Motor neuron (in vitro differentiated cells): ENCODE results near the gene CFB. TPM values are rescaled to one million over a fixed set of nuclear protein-coding genes. Genes with fewer than 3 reads are reported as not detected.
"Not testable (repeated sequence)": the region's sequence is repeated elsewhere in the genome, so short reads cannot be mapped to it uniquely, and the experiment has no call there.

Experiments
- ATAC-seq, 8 experiments: fragments of 200-7000 bp; cut with Tn5 transposase; replicated peaks in 6 of 8; 2 replicates each; pipeline ENCODE4 v1.8.0; 2021; ENCODE audit warnings: mild to moderate bottlenecking in 8 of 8, moderate library complexity in 8 of 8
- H3K27ac ChIP-seq, 2 donors: fragments of 250-450 bp; sonication (Bioruptor Pico); 2 replicates each; pipeline ENCODE4 v1.9.0; 2021; ENCODE audit warnings: antibody characterized with exemption in 2 of 2, mild to moderate bottlenecking in 2 of 2, moderate library complexity in 1 of 2
- H3K4me1 ChIP-seq, 2 donors: fragments of 250-450 bp; sonication (Bioruptor Pico); replicated peaks in 1 of 2; 2 replicates each; pipeline ENCODE4 v1.6.1; 2021; ENCODE audit warnings: antibody characterized with exemption in 2 of 2, mild to moderate bottlenecking in 2 of 2, moderate library complexity in 1 of 2
- H3K4me3 ChIP-seq, 5 donors: fragments of 250-450 bp; sonication (Bioruptor Pico); 2 replicates each; pipeline ENCODE4 v1.9.0; 2021; ENCODE audit warnings: antibody characterized with exemption in 5 of 5, mild to moderate bottlenecking in 5 of 5, moderate library complexity in 4 of 5
- WGBS, 10 experiments: fragments of 450-650 bp; shearing (Covaris generic); methylation state at CpG; one replicate each; pipeline ENCODE4 v1.0.0; 2022; 5-methylcytosine and 5-hydroxymethylcytosine counted together
- in situ Hi-C, 9 experiments: fragments of 400-800 bp; cut with MboI; loops; one replicate each; pipeline ENCODE4 v1.15.0; 2021; ENCODE audit warnings: low sequenced_read_pairs in 9 of 9, low pct_unique_long_range_greater_than_20kb in 2 of 9; ENCODE audit not compliant: unreplicated experiment in 9 of 9
- total RNA-seq, 8 experiments: library from RNA; unstranded; fragments of 300-600 nt; gene quantifications; 2 replicates each; pipeline versions ENCODE4 v1.2.3 to v1.2.4, GENCODE V29; 2022

The CFB gene
- total RNA-seq, 8 experiments from 2014 or later: 2.3 to 300 (median 12.7) TPM

- H3K27ac ChIP-seq, in situ Hi-C loops, H3K4me3 ChIP-seq, H3K4me1 ChIP-seq: not testable (repeated sequence)
- ATAC-seq: peak in 2 of 8 experiments; percentile 33 to 72
- WGBS, 10 experiments: no CpG with 5 or more reads among the region's 10 CpGs
These were observed 43.5 kb downstream of the CFB start for GRCh38 chr6:31989363-31989762.

DNA sequence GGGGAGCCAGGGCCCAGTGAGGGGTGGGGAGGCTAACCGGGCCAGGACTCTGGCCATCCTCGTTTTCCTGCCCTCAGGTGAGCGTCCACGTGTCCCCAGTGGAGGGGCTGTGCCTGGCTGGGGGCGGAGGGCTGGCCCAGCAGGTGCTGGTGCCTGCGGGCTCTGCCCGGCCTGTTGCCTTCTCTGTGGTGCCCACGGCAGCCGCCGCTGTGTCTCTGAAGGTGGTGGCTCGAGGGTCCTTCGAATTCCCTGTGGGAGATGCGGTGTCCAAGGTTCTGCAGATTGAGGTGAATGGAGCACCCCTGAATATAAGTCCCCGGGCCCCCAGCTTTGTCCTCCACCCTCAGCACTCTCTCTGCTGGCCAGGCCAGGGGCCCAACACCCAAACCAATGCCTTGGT is 48.5 kb downstream of the CFB start:
- WGBS, 10 experiments: no CpG with 5 or more reads among the region's 14 CpGs
- H3K27ac ChIP-seq, in situ Hi-C loops, H3K4me1 ChIP-seq, H3K4me3 ChIP-seq, ATAC-seq: not testable (repeated sequence)

DNA sequence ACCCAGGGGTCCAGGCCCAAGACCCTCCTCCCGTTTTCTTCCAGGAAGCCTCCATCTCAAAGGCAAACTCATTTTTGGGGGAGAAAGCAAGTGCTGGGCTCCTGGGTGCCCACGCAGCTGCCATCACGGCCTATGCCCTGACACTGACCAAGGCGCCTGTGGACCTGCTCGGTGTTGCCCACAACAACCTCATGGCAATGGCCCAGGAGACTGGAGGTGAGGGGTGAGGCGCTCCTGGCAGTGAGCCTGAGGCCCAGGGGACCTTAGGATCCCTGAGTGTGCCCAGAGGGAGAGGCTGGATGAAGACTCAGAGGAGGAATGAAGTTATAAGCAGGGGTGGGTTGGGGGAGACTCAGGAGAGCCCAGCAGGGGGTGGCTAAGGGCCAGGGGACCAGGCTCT is 50.5 kb downstream of the CFB start:
- WGBS, 10 experiments: no CpG with 5 or more reads among the region's 6 CpGs
- in situ Hi-C loops, ATAC-seq, H3K27ac ChIP-seq, H3K4me3 ChIP-seq, H3K4me1 ChIP-seq: not testable (repeated sequence)

Other genes with a start within 250 kb of the CFB start
- 10 to 100 TPM; 43.8 to 69.0 (median 52.5) TPM for gene ABHD16A, start 242.8 kb upstream of the CFB start, total RNA-seq
- not detected for gene LY6G6F, start 239.2 kb upstream of the CFB start, total RNA-seq
- not detected for gene LY6G6D, start 230.7 kb upstream of the CFB start, total RNA-seq
- 1 to 10 TPM in 1 of 8 experiments, under 1 TPM in 4, not detected in 3; 0.16 to 1.6 (median 0.41) TPM for gene LY6G6C, start 224.3 kb upstream of the CFB start, total RNA-seq
- gene MPIG6B, start 222.7 kb upstream of the CFB start, total RNA-seq: 1 to 10 TPM in 2 of 8 experiments, under 1 TPM in 6; 0.18 to 1.8 (median 0.58) TPM
- 100 to 1,000 TPM in 5 of 8 experiments, 10 to 100 TPM in 3; 15.5 to 168 (median 120) TPM for gene DDAH2, start 216.8 kb upstream of the CFB start, total RNA-seq
- 100 to 1,000 TPM in 5 of 8 experiments, 10 to 100 TPM in 3; 73.5 to 627 (median 176) TPM for gene CLIC1, start 209.6 kb upstream of the CFB start, total RNA-seq
- gene MSH5, start 206.1 kb upstream of the CFB start, total RNA-seq: 10 to 100 TPM in 5 of 8 experiments, 1 to 10 TPM in 3; 3.8 to 65.3 (median 11.3) TPM
- gene SAPCD1, start 183.4 kb upstream of the CFB start, total RNA-seq: 1 to 10 TPM in 7 of 8 experiments, under 1 TPM in 1; 0.87 to 8.0 (median 2.7) TPM
- gene VWA7, start 168.8 kb upstream of the CFB start, total RNA-seq: 1 to 10 TPM in 6 of 8 experiments, under 1 TPM in 2; 0.63 to 2.9 (median 1.4) TPM
- gene VARS1, start 150.3 kb upstream of the CFB start, total RNA-seq: 100 to 1,000 TPM in 2 of 8 experiments, 10 to 100 TPM in 6; 26.4 to 135 (median 52.7) TPM
- 10 to 100 TPM; 34.8 to 79.8 (median 47.1) TPM for gene LSM2, start 139.1 kb upstream of the CFB start, total RNA-seq
- 1 to 10 TPM; 1.0 to 4.3 (median 3.1) TPM for gene HSPA1L, start 130.8 kb upstream of the CFB start, total RNA-seq
- gene HSPA1A, start 130.6 kb upstream of the CFB start, total RNA-seq: 100 to 1,000 TPM in 2 of 8 experiments, 10 to 100 TPM in 6; 29.3 to 514 (median 92.4) TPM
- gene HSPA1B, start 118.4 kb upstream of the CFB start, total RNA-seq: 100 to 1,000 TPM in 6 of 8 experiments, 10 to 100 TPM in 2; 68.6 to 489 (median 130) TPM
- gene NEU1, start 83.3 kb upstream of the CFB start, total RNA-seq: 100 to 1,000 TPM in 1 of 8 experiments, 10 to 100 TPM in 7; 22.8 to 106 (median 36.2) TPM
- gene SLC44A4, start 67.1 kb upstream of the CFB start, total RNA-seq: 1 to 10 TPM in 2 of 8 experiments, under 1 TPM in 5, not detected in 1; 0.07 to 1.0 (median 0.41) TPM
- gene EHMT2, start 48.4 kb upstream of the CFB start, total RNA-seq: 100 to 1,000 TPM in 1 of 8 experiments, 10 to 100 TPM in 7; 19.9 to 112 (median 60.3) TPM
- gene ZBTB12, start 44.0 kb upstream of the CFB start, total RNA-seq: 10 to 100 TPM in 6 of 8 experiments, 1 to 10 TPM in 2; 1.9 to 34.9 (median 15.9) TPM
- gene C2, start 18.4 kb upstream of the CFB start, total RNA-seq: 10 to 100 TPM in 1 of 8 experiments, 1 to 10 TPM in 6, under 1 TPM in 1; 0.67 to 55.1 (median 1.8) TPM
- 10 to 100 TPM; 50.3 to 91.1 (median 72.3) TPM for gene NELFE, start 12.9 kb downstream of the CFB start, total RNA-seq
- gene SKIC2, start 13.1 kb downstream of the CFB start, total RNA-seq: 10 to 100 TPM; 30.6 to 68.4 (median 52.9) TPM
- 10 to 100 TPM; 15.3 to 26.9 (median 22.9) TPM for gene DXO, start 26.0 kb downstream of the CFB start, total RNA-seq
- gene C4A, start 36.0 kb downstream of the CFB start, total RNA-seq: 100 to 1,000 TPM in 1 of 8 experiments, 10 to 100 TPM in 4, 1 to 10 TPM in 3; 3.1 to 631 (median 17.1) TPM
- gene C4B, start 68.7 kb downstream of the CFB start, total RNA-seq: 100 to 1,000 TPM in 1 of 8 experiments, 10 to 100 TPM in 4, 1 to 10 TPM in 3; 2.5 to 575 (median 14.2) TPM
- 1 to 10 TPM in 2 of 8 experiments, under 1 TPM in 6; 0.16 to 8.7 (median 0.77) TPM for gene CYP21A2, start 92.3 kb downstream of the CFB start, total RNA-seq
- 10 to 100 TPM in 2 of 8 experiments, 1 to 10 TPM in 5, under 1 TPM in 1; 0.81 to 84.8 (median 3.1) TPM for gene TNXB, start 163.2 kb downstream of the CFB start, total RNA-seq
- gene ATF6B, start 182.2 kb downstream of the CFB start, total RNA-seq: 10 to 100 TPM; 25.6 to 59.0 (median 45.1) TPM
- gene FKBPL, start 184.2 kb downstream of the CFB start, total RNA-seq: 10 to 100 TPM in 1 of 8 experiments, 1 to 10 TPM in 7; 4.4 to 11.9 (median 6.4) TPM
- 1 to 10 TPM in 4 of 8 experiments, under 1 TPM in 4; 0.50 to 2.9 (median 1.1) TPM for gene PRRT1, start 205.8 kb downstream of the CFB start, total RNA-seq
- gene PPT2, start 208.0 kb downstream of the CFB start, total RNA-seq: 10 to 100 TPM; 18.9 to 41.5 (median 30.9) TPM
- 10 to 100 TPM in 4 of 8 experiments, 1 to 10 TPM in 4; 5.6 to 23.9 (median 9.9) TPM for gene EGFL8, start 218.5 kb downstream of the CFB start, total RNA-seq
- gene AGPAT1, start 230.0 kb downstream of the CFB start, total RNA-seq: 10 to 100 TPM; 44.5 to 84.4 (median 67.4) TPM
- gene RNF5, start 232.3 kb downstream of the CFB start, total RNA-seq: 100 to 1,000 TPM in 4 of 8 experiments, 10 to 100 TPM in 4; 40.1 to 152 (median 98.5) TPM
- 10 to 100 TPM in 1 of 8 experiments, 1 to 10 TPM in 7; 1.4 to 11.8 (median 5.3) TPM for gene AGER, start 238.2 kb downstream of the CFB start, total RNA-seq
- gene PBX2, start 244.1 kb downstream of the CFB start, total RNA-seq: 10 to 100 TPM; 25.9 to 78.8 (median 48.0) TPM
- 1 to 10 TPM in 7 of 8 experiments, under 1 TPM in 1; 0.60 to 7.7 (median 1.4) TPM for gene GPSM3, start 246.5 kb downstream of the CFB start, total RNA-seq